ENCODE data around the gene CD93. TPM values are rescaled to one million over a fixed set of nuclear protein-coding genes. Genes with fewer than 3 reads are reported as not detected.
A peak's percentile ranks its signal among the peaks of the same experiment; 100 is the strongest.

CD93 gene
- total and polyA plus RNA-seq, 2 of the 8 experiments (the other 6 are each of a cell fraction or from before 2014, with no cell fraction given), result under 0.01 to 0.07 TPM

DNA sequence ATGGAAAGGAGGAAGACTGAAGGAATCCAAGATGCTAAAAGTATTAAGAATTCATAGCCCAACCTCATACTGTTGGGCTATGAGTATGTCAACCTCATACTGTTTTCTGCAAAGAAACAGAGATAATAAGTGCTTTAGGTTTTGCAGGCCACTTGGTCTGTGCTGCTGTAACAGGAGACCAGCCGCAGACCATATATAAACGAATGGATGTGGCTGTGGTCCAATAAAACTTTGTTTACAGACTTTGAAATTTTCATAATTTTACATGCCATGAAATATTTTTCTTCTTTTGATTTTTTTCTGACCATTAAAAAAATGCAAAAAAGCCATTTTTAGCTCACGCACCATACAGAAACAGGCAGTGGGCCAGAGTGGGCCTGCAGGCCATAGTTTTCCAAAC is 23.0 kb downstream of the CD93 start:
- Histone ChIP-seq H2BK20ac (ENCODE audit: low read length) (peak overlapping the region; percentile 29), H3K14ac (ENCODE audit: insufficient read length) (no peak overlapping the region), H2BK120ac (replicated peaks; ENCODE audit: low read depth, low read length) (no peak overlapping the region), H3K4me2 (ENCODE audit: insufficient read depth in 1 of 2, low read depth in 2 of 2, low read length in 2 of 2) (peak overlapping the region in 1 of 2 experiments; percentile 9; a peak in 1 of 4 replicates), H3K27ac (ENCODE audit: low read depth, low read length) (no peak overlapping the region), H2AFZ (ENCODE audit: low read length) (no peak overlapping the region), H3K56ac (replicated peaks; ENCODE audit: insufficient read length, low read depth, low read length) (no peak overlapping the region), H2AK5ac (ENCODE audit: low read depth, low read length) (0 out of 2 replicates have a peak overlapping the region, but pooled peaks have one; percentile 19), H3K9me3 (ENCODE audit: insufficient read depth in 2 of 2, low read depth in 1 of 2, low read length in 1 of 2) (no peaks in the 10 kb centered on the region), H2BK12ac (ENCODE audit: low read depth, low read length) (peak overlapping the region; percentile 4; the same call in 1 of the 2 replicates), H3K23ac (ENCODE audit: insufficient read length) (no peak overlapping the region), H4K8ac (ENCODE audit: extremely low read depth, insufficient read depth, low read length) (no peak overlapping the region), H3K36me3 (ENCODE audit: control insufficient read depth in 2 of 4, insufficient read depth in 4 of 4, low read length in 3 of 4) (no peaks in the 10 kb centered on the region), H3K79me2 (ENCODE audit: control insufficient read depth in 1 of 2, insufficient read depth in 2 of 2, low read length in 2 of 2) (no peaks in the 10 kb centered on the region), H4K91ac (replicated peaks; ENCODE audit: insufficient read length, low read length) (no peak overlapping the region), H2BK5ac (ENCODE audit: low read depth, low read length) (no peak overlapping the region; the same call in 1 of the 2 replicates), H3K23me2 (ENCODE audit: low read depth, low read length) (no peaks in the 10 kb centered on the region), H3K79me1 (ENCODE audit: low read depth, low read length) (no peaks in the 10 kb centered on the region), H3K4me3 (ENCODE audit: extremely low read depth in 1 of 4, insufficient read depth in 2 of 4, low read depth in 3 of 4, low read length in 4 of 4) (no peak overlapping the region), H4K5ac (ENCODE audit: insufficient read length, low read depth, low read length) (no peak overlapping the region), H3K9ac (replicated peaks in 1 of 4; ENCODE audit: extremely low read depth in 1 of 4, low read depth in 3 of 4, low read length in 3 of 4) (no peak overlapping the region), H3K18ac (ENCODE audit: extremely low read depth, low read length) (no peak overlapping the region), H3K27me3 (replicated peaks in 1 of 4; ENCODE audit: control insufficient read depth in 3 of 4, extremely low read depth in 1 of 4, insufficient read depth in 3 of 4, low read length in 3 of 4) (no peaks in the 10 kb centered on the region), H3K4me1 (replicated peaks in 1 of 4; ENCODE audit: control insufficient read depth in 3 of 4, insufficient read depth in 4 of 4, low read length in 3 of 4) (peaks cover 0 to 9% (median 4%) of the 10 kb centered on the region in 4 experiments; a peak in 5 of 7 replicates), H2BK15ac (ENCODE audit: low read length) (no peak overlapping the region), H4K20me1 (replicated peaks in 1 of 2; ENCODE audit: control insufficient read depth in 1 of 2, insufficient read depth in 2 of 2, low read length in 2 of 2) (no peaks in the 10 kb centered on the region), H3K4ac (replicated peaks; ENCODE audit: insufficient read length, low read depth, low read length) (no peak overlapping the region)
- FAIRE-seq (no peak), DNase-seq (ENCODE audit: low read depth in 1 of 2, low spot score in 2 of 2) (no peak)
- ChIA-PET POLR2A (ENCODE audit: partially characterized antibody) (no interaction called here), CTCF (ENCODE audit: partially characterized antibody) (interaction anchor here (1.1 to 11.7 kb wide), 11 partner anchors 10 to 278 kb away, joined by 3 to 90 read pairs (median 6); partner anchors contain the start of gene THBD)
- no peak for TF ChIP-seq TAF1 (IDR thresholded peaks at IDR 0.05; ENCODE audit: low read depth, low read length)
- TF ChIP-seq MAFK (IDR thresholded peaks at IDR 0.05; ENCODE audit: low read depth, low read length), result no peak
- TF ChIP-seq EGR1 (IDR thresholded peaks at IDR 0.05; ENCODE audit: borderline replicate concordance, low read depth, low read length), result no peak
- no peak for TF ChIP-seq TEAD4 (IDR thresholded peaks at IDR 0.05; ENCODE audit: low read depth, low read length)
- no peak for TF ChIP-seq SIRT6 (IDR thresholded peaks at IDR 0.05; ENCODE audit: low read length)
- TF ChIP-seq SUZ12 (IDR thresholded peaks at IDR 0.05; ENCODE audit: low read length), result no peak
- TF ChIP-seq SP1 (IDR thresholded peaks at IDR 0.05; ENCODE audit: low read depth, low read length), result no peak
- TF ChIP-seq GABPA (IDR thresholded peaks at IDR 0.05; ENCODE audit: borderline replicate concordance, insufficient read depth, low read length), result no peak
- TF ChIP-seq POU5F1 (IDR thresholded peaks at IDR 0.05; ENCODE audit: low read depth, low read length), result no peak
- no peak for TF ChIP-seq TCF12 (IDR thresholded peaks at IDR 0.05; ENCODE audit: low read depth, low read length)
- TF ChIP-seq TBP (IDR thresholded peaks at IDR 0.05; ENCODE audit: low read depth, low read length), result no peak
- no peak for TF ChIP-seq CBX5 (IDR thresholded peaks at IDR 0.05; ENCODE audit: low read depth, low read length)
- 82% methylated on average over 3 of the region's 3 CpGs; no CpG with 5 or more reads in 1 of the 2 experiments for WGBS, 2 experiments (ENCODE audit: extremely low coverage in 1 of 2, insufficient coverage in 1 of 2, insufficient read length in 1 of 2, insufficient replicate concordance in 2 of 2, low coverage in 1 of 2, low lambda C conversion rate in 2 of 2, missing lambda C conversion rate in 1 of 2)

All from H1 (cell line).